Esophagus muscularis mucosa (tissue), 3 donors: ENCODE measurements around the gene SERTAD1.

Source experiments
- POLR2A ChIP-seq: fragments of 450-650 bp; IDR thresholded peaks from one replicate; pipeline ENCODE4 v1.6.1; 2017; ENCODE audit warnings: antibody characterized with exemption, moderate library complexity, mild to moderate bottlenecking, low read depth
- TF ChIP-seq, protein P1 (sequence below), 3 experiments: fragments of 200-600 bp in 2 of 3; fragments of 450-650 bp in 1 of 3; sonication (generic) in 2 of 3; IDR thresholded peaks; one replicate each; pipeline ENCODE4 v1.5.1; 2017 to 2019; ENCODE audit warnings: antibody characterized with exemption in 3 of 3, mild to moderate bottlenecking in 2 of 3, moderate library complexity in 1 of 3

- TF ChIP-seq, protein P1, sequence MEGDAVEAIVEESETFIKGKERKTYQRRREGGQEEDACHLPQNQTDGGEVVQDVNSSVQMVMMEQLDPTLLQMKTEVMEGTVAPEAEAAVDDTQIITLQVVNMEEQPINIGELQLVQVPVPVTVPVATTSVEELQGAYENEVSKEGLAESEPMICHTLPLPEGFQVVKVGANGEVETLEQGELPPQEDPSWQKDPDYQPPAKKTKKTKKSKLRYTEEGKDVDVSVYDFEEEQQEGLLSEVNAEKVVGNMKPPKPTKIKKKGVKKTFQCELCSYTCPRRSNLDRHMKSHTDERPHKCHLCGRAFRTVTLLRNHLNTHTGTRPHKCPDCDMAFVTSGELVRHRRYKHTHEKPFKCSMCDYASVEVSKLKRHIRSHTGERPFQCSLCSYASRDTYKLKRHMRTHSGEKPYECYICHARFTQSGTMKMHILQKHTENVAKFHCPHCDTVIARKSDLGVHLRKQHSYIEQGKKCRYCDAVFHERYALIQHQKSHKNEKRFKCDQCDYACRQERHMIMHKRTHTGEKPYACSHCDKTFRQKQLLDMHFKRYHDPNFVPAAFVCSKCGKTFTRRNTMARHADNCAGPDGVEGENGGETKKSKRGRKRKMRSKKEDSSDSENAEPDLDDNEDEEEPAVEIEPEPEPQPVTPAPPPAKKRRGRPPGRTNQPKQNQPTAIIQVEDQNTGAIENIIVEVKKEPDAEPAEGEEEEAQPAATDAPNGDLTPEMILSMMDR (IDR thresholded peaks at IDR 0.05): no peak
- TF ChIP-seq POLR2A: no peak
Observed at GRCh38 chr19:40377876-40378385, 47.9 kb downstream of the SERTAD1 start.
